IMR-90 (cell line): ENCODE measurements around the gene MAML3. TPM values are rescaled to one million over a fixed set of nuclear protein-coding genes. Genes with fewer than 3 reads are reported as not detected.

ENCODE experiments used
- ATAC-seq: fragments of 200-7000 bp; cut with Tn5 transposase; 2 replicates; pipeline ENCODE4 v1.9.1; 2020; ENCODE audit warnings: low read depth, mild to moderate bottlenecking, moderate library complexity
- BruUV-seq: library from RNA; stranded (reverse); fragments of 400-500 nt; replicated peaks from 2 replicates; lab custom pipeline; 2021; lab: Mats Ljungman, UMichigan
- CTCF ChIA-PET: fragments of 300-600 bp; formaldehyde crosslinking; extraction: SDS; loops from one replicate; lab custom pipeline; 2021; ENCODE audit warnings: antibody characterized with exemption; lab: Yijun Ruan, JAX
- POLR2A ChIA-PET: fragments of 300-600 bp; sonication (Branson Sonifier 250); formaldehyde crosslinking; loops from one replicate; lab custom pipeline; 2022; ENCODE audit warnings: antibody characterized with exemption; ENCODE audit not compliant: unreplicated experiment; lab: Charles Lee
- DNase-seq: peaks from one replicate; pipeline ENCODE4 v3.0.0; 2013
- H2AFZ ChIP-seq: replicated peaks from 2 replicates; pipeline ENCODE3; 2013; ENCODE audit warnings: low read length, mild to moderate bottlenecking; ENCODE audit not compliant: poor library complexity
- H2AK5ac ChIP-seq: 2 replicates; pipeline ENCODE4 v1.6.1; 2013; ENCODE audit warnings: low read depth, low read length, inconsistent platforms
- H2AK9ac ChIP-seq: replicated peaks from 2 replicates; pipeline ENCODE3; 2013; ENCODE audit warnings: mild to moderate bottlenecking, low read depth, low read length, moderate library complexity; ENCODE audit not compliant: poor library complexity
- H2BK120ac ChIP-seq: 2 replicates; pipeline ENCODE4 v1.6.1; 2013; ENCODE audit warnings: low read depth, low read length, inconsistent platforms
- H2BK15ac ChIP-seq: 3 replicates; pipeline ENCODE4 v1.6.1; 2013; ENCODE audit warnings: low read depth, low read length, inconsistent platforms
- H2BK20ac ChIP-seq: 2 replicates; pipeline ENCODE4 v1.6.1; 2013; ENCODE audit warnings: low read depth, mild to moderate bottlenecking, inconsistent platforms, low read length, moderate library complexity
- H2BK5ac ChIP-seq: 2 replicates; pipeline ENCODE4 v1.6.1; 2013; ENCODE audit warnings: mild to moderate bottlenecking, low read depth, low read length, inconsistent platforms; ENCODE audit not compliant: poor library complexity, severe bottlenecking
- H3K14ac ChIP-seq: replicated peaks from 2 replicates; pipeline ENCODE4 v1.6.1; 2013; ENCODE audit warnings: low read depth, low read length, inconsistent platforms
- H3K18ac ChIP-seq: 2 replicates; pipeline ENCODE4 v1.6.1; 2013; ENCODE audit warnings: low read depth, low read length, control low read depth
- H3K23ac ChIP-seq: 2 replicates; pipeline ENCODE4 v1.6.1; 2013; ENCODE audit warnings: low read depth, low read length, inconsistent platforms
- H3K27ac ChIP-seq: 2 replicates; pipeline ENCODE4 v1.5.1; 2013; ENCODE audit warnings: mild to moderate bottlenecking, control low read depth, low read length; ENCODE audit not compliant: insufficient read depth
- H3K27me3 ChIP-seq: 2 replicates; pipeline ENCODE4 v1.6.1; 2013; ENCODE audit warnings: low read length; ENCODE audit not compliant: control insufficient read depth, insufficient read depth
- H3K36me3 ChIP-seq: 2 replicates; pipeline ENCODE4 v1.6.1; 2013; ENCODE audit warnings: low read length, mixed read lengths; ENCODE audit not compliant: control insufficient read depth, insufficient read depth
- H3K4ac ChIP-seq: 2 replicates; pipeline ENCODE4 v1.6.1; 2013; ENCODE audit warnings: low read depth, low read length, inconsistent platforms
- H3K4me1 ChIP-seq: 2 replicates; pipeline ENCODE4 v1.6.1; 2013; ENCODE audit warnings: low read length, mixed read lengths; ENCODE audit not compliant: control insufficient read depth, insufficient read depth
- H3K4me2 ChIP-seq: 2 replicates; pipeline ENCODE4 v1.6.1; 2013; ENCODE audit warnings: low read depth, mild to moderate bottlenecking, control low read depth, low read length, moderate library complexity
- H3K4me3 ChIP-seq: 2 replicates; pipeline ENCODE4 v1.5.1; 2013; ENCODE audit warnings: low read depth, mild to moderate bottlenecking, control low read depth, low read length, moderate library complexity; ENCODE audit not compliant: insufficient read depth
- H3K56ac ChIP-seq: 2 replicates; pipeline ENCODE4 v1.6.1; 2013; ENCODE audit warnings: low read length, inconsistent platforms; ENCODE audit not compliant: insufficient read depth; ENCODE audit errors: extremely low read depth
- H3K79me1 ChIP-seq, 2 experiments: 2 replicates each; pipeline ENCODE4 v1.6.1; 2013; ENCODE audit warnings: low read length in 2 of 2, inconsistent platforms in 1 of 2, low read depth in 1 of 2
- H3K9ac ChIP-seq: 2 replicates; pipeline ENCODE4 v1.6.1; 2013; ENCODE audit warnings: low read depth, low read length, control low read depth
- H3K9me1 ChIP-seq: 2 replicates; pipeline ENCODE4 v1.6.1; 2013; ENCODE audit warnings: low read length, inconsistent platforms; ENCODE audit not compliant: insufficient read depth
- H3K9me3 ChIP-seq: 2 replicates; pipeline ENCODE4 v1.6.1; 2013; ENCODE audit warnings: low read length; ENCODE audit not compliant: control insufficient read depth, insufficient read depth
- H4K20me1 ChIP-seq: 2 replicates; pipeline ENCODE4 v1.6.1; 2013; ENCODE audit warnings: low read length, inconsistent platforms; ENCODE audit not compliant: insufficient read depth
- H4K5ac ChIP-seq: 2 replicates; pipeline ENCODE4 v1.6.1; 2013; ENCODE audit warnings: mild to moderate bottlenecking, low read depth, low read length, control low read depth
- H4K8ac ChIP-seq, 2 experiments: 2 replicates each; pipeline ENCODE4 v1.6.1; 2013; ENCODE audit warnings: low read depth in 2 of 2, low read length in 2 of 2, control low read depth in 1 of 2, inconsistent platforms in 1 of 2
- H4K91ac ChIP-seq: 2 replicates; pipeline ENCODE4 v1.6.1; 2013; ENCODE audit warnings: low read depth, low read length, inconsistent platforms; ENCODE audit not compliant: insufficient read depth
- BHLHE40 ChIP-seq: fragments of 150-350 bp; IDR thresholded peaks from 2 replicates; pipeline ENCODE4 v1.6.1; 2016; ENCODE audit warnings: mild to moderate bottlenecking, low read depth, low read length
- CHD1 ChIP-seq: IDR thresholded peaks from 2 replicates; pipeline ENCODE4 v1.6.1; 2012; ENCODE audit warnings: low read depth, low read length, improper control_type of control experiment
- FOS ChIP-seq: fragments of 150-350 bp; IDR thresholded peaks from 2 replicates; pipeline ENCODE4 v1.6.1; 2016; ENCODE audit warnings: low read depth, low read length
- MAFK ChIP-seq: IDR thresholded peaks from 2 replicates; pipeline ENCODE4 v1.6.1; 2012; ENCODE audit warnings: low read depth, low read length, improper control_type of control experiment
- MAZ ChIP-seq: IDR thresholded peaks from 2 replicates; pipeline ENCODE4 v1.6.1; 2012; ENCODE audit warnings: low read depth, mild to moderate bottlenecking, low read length, improper control_type of control experiment, moderate library complexity, borderline replicate concordance
- MXI1 ChIP-seq: IDR thresholded peaks from 2 replicates; pipeline ENCODE4 v1.6.1; 2012; ENCODE audit warnings: low read depth, mild to moderate bottlenecking, low read length, moderate library complexity, borderline replicate concordance
- NFE2L2 ChIP-seq: fragments of 150-350 bp; IDR thresholded peaks from 2 replicates; pipeline ENCODE4 v1.6.1; 2016; ENCODE audit warnings: low read depth, mild to moderate bottlenecking, low read length
- POLR2A ChIP-seq: IDR thresholded peaks from 2 replicates; pipeline ENCODE4 v1.6.1; 2012; ENCODE audit warnings: mild to moderate bottlenecking, low read depth, low read length
- RAD21 ChIP-seq: IDR thresholded peaks from 2 replicates; pipeline ENCODE4 v1.6.1; 2012; ENCODE audit warnings: low read length, improper control_type of control experiment
- RCOR1 ChIP-seq: IDR thresholded peaks from 2 replicates; pipeline ENCODE4 v1.6.1; 2012; ENCODE audit warnings: mild to moderate bottlenecking, low read length, improper control_type of control experiment; ENCODE audit not compliant: insufficient replicate concordance
- RFX5 ChIP-seq: IDR thresholded peaks from 2 replicates; pipeline ENCODE4 v1.8.0; 2012; ENCODE audit warnings: low read depth, mild to moderate bottlenecking, low read length, moderate library complexity
- SMC3 ChIP-seq: fragments of 150-350 bp; IDR thresholded peaks from 2 replicates; pipeline ENCODE4 v1.6.1; 2016; ENCODE audit warnings: low read depth, mild to moderate bottlenecking, antibody characterized with exemption, low read length, moderate library complexity
- WGBS, 2 experiments: methylation state at CpG; one replicate each; pipeline versions ENCODE4 v1.1.5 to v1.1.7; 2013; ENCODE audit warnings: missing lambda C conversion rate in 2 of 2; ENCODE audit not compliant: insufficient read length in 1 of 2; ENCODE audit errors: extremely low coverage in 2 of 2; 5-methylcytosine and 5-hydroxymethylcytosine counted together
- dilution Hi-C: fragments of 300-500 bp; cut with HindIII; formaldehyde crosslinking; loops from one replicate; pipeline ENCODE4 v1.14.3; 2018; ENCODE audit warnings: low sequenced_read_pairs; ENCODE audit not compliant: unreplicated experiment
- in situ Hi-C: fragments of 300-500 bp; cut with MboI; formaldehyde crosslinking; loops from 3 replicates; pipeline ENCODE4 v1.14.3; 2019; ENCODE audit warnings: low sequenced_read_pairs, inconsistent platforms, mixed read lengths
- intact Hi-C: fragments of 100-400 bp; cut with micrococcal nuclease; formaldehyde crosslinking; loops from 2 replicates; pipeline ENCODE4 v1.10.0; 2022
- polyA plus RNA-seq, 3 experiments: library from polyadenylated mRNA; depleted of rRNA; stranded (reverse); fragments of >200 nt; gene quantifications; 2 replicates each; pipeline ENCODE4 v1.2.3, GENCODE V29; 2012; ENCODE audit warnings: low replicate concordance in 1 of 3
- total RNA-seq: library from RNA; depleted of rRNA; stranded (reverse); fragments of >200 nt; gene quantifications from 2 replicates; pipeline ENCODE4 v1.2.3, GENCODE V29; 2012
- TF ChIP-seq, protein P1 (sequence below): fragments of 150-350 bp; IDR thresholded peaks from 2 replicates; pipeline ENCODE4 v1.6.1; 2016; ENCODE audit warnings: low read depth, mild to moderate bottlenecking, low read length, moderate library complexity, borderline replicate concordance
- TF ChIP-seq, protein P2 (sequence below): conservative IDR thresholded peaks from 2 replicates; pipeline ENCODE4 v1.5.1; 2012; ENCODE audit warnings: mild to moderate bottlenecking, low read depth, low read length, improper control_type of control experiment
- TF ChIP-seq, protein P3 (sequence below): fragments of 150-350 bp; IDR thresholded peaks from 2 replicates; pipeline ENCODE4 v1.6.1; 2017; ENCODE audit warnings: mild to moderate bottlenecking, antibody characterized with exemption, low read length, low read depth

Gene MAML3
- total and polyA plus RNA-seq, 2 of the 4 experiments (the other 2 are of a cell fraction): 0.90 to 1.7 TPM

DNA sequence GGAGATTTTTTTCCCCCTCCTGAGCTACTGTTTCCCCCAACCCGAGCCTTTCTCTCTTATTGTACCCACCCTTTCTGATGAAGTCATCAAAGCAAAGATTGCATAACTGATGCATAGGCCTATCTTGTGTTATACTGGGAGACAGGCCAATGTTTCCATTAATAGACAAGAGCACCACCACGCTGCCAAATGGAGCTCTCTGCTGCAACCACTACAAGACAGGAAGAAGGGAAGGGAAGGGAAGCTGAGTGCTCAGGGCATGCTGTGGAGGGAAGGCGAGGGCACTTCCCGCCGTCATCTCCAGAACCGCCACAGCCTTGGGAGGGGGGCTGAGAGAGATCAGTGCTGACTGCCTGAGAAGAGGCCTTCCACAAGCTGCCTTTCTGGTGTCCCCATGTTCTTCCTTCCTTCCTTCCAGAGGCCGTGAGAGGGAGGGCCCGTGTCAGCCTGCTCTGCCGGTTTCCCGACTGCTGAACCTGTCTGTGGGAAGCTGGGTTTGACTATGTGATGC lies 413.4 kb downstream of the MAML3 start:
- Histone ChIP-seq H3K4me3 (no peak overlapping the region), H3K9me3 (no peaks in the 10 kb centered on the region), H3K56ac (no peak overlapping the region), H4K91ac (peak overlapping the region; percentile 61), H2BK5ac (peak overlapping the region; percentile 53), H3K27ac (peak overlapping the region; percentile 45), H3K27me3 (no peaks in the 10 kb centered on the region), H3K36me3 (no peaks in the 10 kb centered on the region), H2AFZ (peak overlapping the region; percentile 90), H2BK120ac (peak overlapping the region; percentile 84), H2AK9ac (peak overlapping the region; percentile 55), H3K9ac (peak overlapping the region; percentile 10; the same call in 1 of the 2 replicates), H3K9me1 (no peaks in the 10 kb centered on the region; the same call in 1 of the 2 replicates), H4K8ac (peak overlapping the region; percentile 64 to 86), H2BK20ac (peak overlapping the region; percentile 60; the same call in 1 of the 2 replicates), H3K4me1 (peaks cover 8% of the 10 kb centered on the region), H3K14ac (peak overlapping the region; percentile 89), H2AK5ac (peak overlapping the region; percentile 24), H3K18ac (peak overlapping the region; percentile 69), H3K23ac (peak overlapping the region; percentile 74; the same call in 1 of the 2 replicates), H4K20me1 (no peaks in the 10 kb centered on the region), H2BK15ac (peak overlapping the region; percentile 54; the same call in 1 of the 3 replicates), H4K5ac (peak overlapping the region; percentile 60; the same call in 1 of the 2 replicates), H3K4me2 (peak overlapping the region; percentile 42; the same call in 1 of the 2 replicates), H3K79me1 (no peaks in the 10 kb centered on the region; a peak in 1 of 4 replicates), H3K4ac (peak overlapping the region; percentile 83)
- no TSS peak for BruUV-seq
- dilution Hi-C loops: no loop called here
- ATAC-seq (peak; percentile 94), DNase-seq (peak; percentile 97)
- ChIA-PET CTCF (interaction anchor here (0.6 to 1.7 kb wide), 7 partner anchors 9 to 406 kb away, joined by 3 to 6 read pairs (median 4); no protein-coding TSS in a partner anchor), POLR2A (no interaction called here)
- intact Hi-C loops: no loop called here
- in situ Hi-C loops: loop anchor here (5.0 kb wide), 1 partner anchor 267 kb away; no protein-coding TSS in a partner anchor
- WGBS, 2 experiments: no CpG with 5 or more reads among the region's 10 CpGs
- TF ChIP-seq RFX5 (no peak), RCOR1 (no peak), SMC3 (peak; percentile 45), MAZ (no peak), BHLHE40 (no peak), FOS (no peak), RAD21 (peak; percentile 45), MXI1 (no peak), CHD1 (no peak), NFE2L2 (no peak), MAFK (peak; percentile 27; the same call in 1 of the 2 replicates), POLR2A (no peak)
- TF ChIP-seq, protein P1, sequence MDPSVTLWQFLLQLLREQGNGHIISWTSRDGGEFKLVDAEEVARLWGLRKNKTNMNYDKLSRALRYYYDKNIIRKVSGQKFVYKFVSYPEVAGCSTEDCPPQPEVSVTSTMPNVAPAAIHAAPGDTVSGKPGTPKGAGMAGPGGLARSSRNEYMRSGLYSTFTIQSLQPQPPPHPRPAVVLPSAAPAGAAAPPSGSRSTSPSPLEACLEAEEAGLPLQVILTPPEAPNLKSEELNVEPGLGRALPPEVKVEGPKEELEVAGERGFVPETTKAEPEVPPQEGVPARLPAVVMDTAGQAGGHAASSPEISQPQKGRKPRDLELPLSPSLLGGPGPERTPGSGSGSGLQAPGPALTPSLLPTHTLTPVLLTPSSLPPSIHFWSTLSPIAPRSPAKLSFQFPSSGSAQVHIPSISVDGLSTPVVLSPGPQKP: no peak
- TF ChIP-seq, protein P2, sequence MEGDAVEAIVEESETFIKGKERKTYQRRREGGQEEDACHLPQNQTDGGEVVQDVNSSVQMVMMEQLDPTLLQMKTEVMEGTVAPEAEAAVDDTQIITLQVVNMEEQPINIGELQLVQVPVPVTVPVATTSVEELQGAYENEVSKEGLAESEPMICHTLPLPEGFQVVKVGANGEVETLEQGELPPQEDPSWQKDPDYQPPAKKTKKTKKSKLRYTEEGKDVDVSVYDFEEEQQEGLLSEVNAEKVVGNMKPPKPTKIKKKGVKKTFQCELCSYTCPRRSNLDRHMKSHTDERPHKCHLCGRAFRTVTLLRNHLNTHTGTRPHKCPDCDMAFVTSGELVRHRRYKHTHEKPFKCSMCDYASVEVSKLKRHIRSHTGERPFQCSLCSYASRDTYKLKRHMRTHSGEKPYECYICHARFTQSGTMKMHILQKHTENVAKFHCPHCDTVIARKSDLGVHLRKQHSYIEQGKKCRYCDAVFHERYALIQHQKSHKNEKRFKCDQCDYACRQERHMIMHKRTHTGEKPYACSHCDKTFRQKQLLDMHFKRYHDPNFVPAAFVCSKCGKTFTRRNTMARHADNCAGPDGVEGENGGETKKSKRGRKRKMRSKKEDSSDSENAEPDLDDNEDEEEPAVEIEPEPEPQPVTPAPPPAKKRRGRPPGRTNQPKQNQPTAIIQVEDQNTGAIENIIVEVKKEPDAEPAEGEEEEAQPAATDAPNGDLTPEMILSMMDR: peak; percentile 43
- TF ChIP-seq, protein P3, sequence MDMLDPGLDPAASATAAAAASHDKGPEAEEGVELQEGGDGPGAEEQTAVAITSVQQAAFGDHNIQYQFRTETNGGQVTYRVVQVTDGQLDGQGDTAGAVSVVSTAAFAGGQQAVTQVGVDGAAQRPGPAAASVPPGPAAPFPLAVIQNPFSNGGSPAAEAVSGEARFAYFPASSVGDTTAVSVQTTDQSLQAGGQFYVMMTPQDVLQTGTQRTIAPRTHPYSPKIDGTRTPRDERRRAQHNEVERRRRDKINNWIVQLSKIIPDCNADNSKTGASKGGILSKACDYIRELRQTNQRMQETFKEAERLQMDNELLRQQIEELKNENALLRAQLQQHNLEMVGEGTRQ: no peak
